COLO668 (cell line): ENCODE measurements around the gene CRYL1.
A peak's percentile ranks its signal among the peaks of the same experiment; 100 is the strongest.

ENCODE experiments used
- DNase-seq: peaks from one replicate; lab custom pipeline; 2025; ENCODE audit not compliant: unreplicated experiment; lab: John Stamatoyannopoulos, UW

CRYL1 gene

GRCh38 chr13:20495087-20496023 is 30.3 kb downstream of the CRYL1 start:
- DNase-seq: peak; percentile 75

GRCh38 chr13:20494656-20495055 is 31.0 kb downstream of the CRYL1 start:
- no peak for DNase-seq

GRCh38 chr13:20492641-20493040 is 33.0 kb downstream of the CRYL1 start:
- DNase-seq: peak; percentile 62

GRCh38 chr13:20491926-20492435 is 33.7 kb downstream of the CRYL1 start:
- no peak for DNase-seq

GRCh38 chr13:20489185-20489820 is 36.4 kb downstream of the CRYL1 start:
- DNase-seq: peak; percentile 78

- DNase-seq: no peak
Observed at GRCh38 chr13:20487927-20488326, 37.7 kb downstream of the CRYL1 start.

- no peak for DNase-seq
Observed at GRCh38 chr13:20482787-20483186, 42.9 kb downstream of the CRYL1 start.

- DNase-seq: no peak
Observed at GRCh38 chr13:20482275-20482761, 43.3 kb downstream of the CRYL1 start.

GRCh38 chr13:20477394-20477793 is 48.3 kb downstream of the CRYL1 start:
- DNase-seq: no peak

- DNase-seq: no peak
Observed at GRCh38 chr13:20475927-20476691, 49.5 kb downstream of the CRYL1 start.

- no peak for DNase-seq
Observed at GRCh38 chr13:20474515-20474914, 51.1 kb downstream of the CRYL1 start.

- no peak for DNase-seq
Observed at GRCh38 chr13:20473888-20474287, 51.8 kb downstream of the CRYL1 start.

- no peak for DNase-seq
Observed at GRCh38 chr13:20473139-20473538, 52.5 kb downstream of the CRYL1 start.

- DNase-seq: no peak
Observed at GRCh38 chr13:20472531-20472930, 53.1 kb downstream of the CRYL1 start.

GRCh38 chr13:20470136-20470535 is 55.5 kb downstream of the CRYL1 start:
- DNase-seq: no peak

- no peak for DNase-seq
Observed at GRCh38 chr13:20466371-20466770, 59.3 kb downstream of the CRYL1 start.

GRCh38 chr13:20465218-20465879 is 60.3 kb downstream of the CRYL1 start:
- DNase-seq: no peak

- DNase-seq: no peak
Observed at GRCh38 chr13:20462921-20463320, 62.7 kb downstream of the CRYL1 start.

- no peak for DNase-seq
Observed at GRCh38 chr13:20462533-20462915, 63.1 kb downstream of the CRYL1 start.

GRCh38 chr13:20461860-20462532 is 63.7 kb downstream of the CRYL1 start:
- DNase-seq: no peak
